Immature natural killer cell (primary cell): Measurements from ENCODE around the gene KIAA1671. TPM values are rescaled to one million over a fixed set of nuclear protein-coding genes. Genes with fewer than 3 reads are reported as not detected.
A peak's percentile ranks its signal among the peaks of the same experiment; 100 is the strongest.

Experiments used
- DNase-seq, 3 donors: peaks; one replicate each; pipeline ENCODE4 v3.0.0; 2022; ENCODE audit warnings: mixed read lengths in 1 of 3
- H3K27ac Mint-ChIP-seq, 6 donors: one replicate each; pipeline ENCODE4 v1.8.0; 2020; ENCODE audit warnings: mixed read lengths in 6 of 6, mild to moderate bottlenecking in 5 of 6, inconsistent platforms in 4 of 6, moderate library complexity in 3 of 6
- H3K27me3 Mint-ChIP-seq, 3 donors: one replicate each; pipeline ENCODE4 v1.8.0; 2020 to 2021; ENCODE audit warnings: low read depth in 3 of 3, mild to moderate bottlenecking in 3 of 3, mixed read lengths in 3 of 3, moderate library complexity in 3 of 3, inconsistent platforms in 1 of 3
- H3K36me3 Mint-ChIP-seq, 3 donors: one replicate each; pipeline ENCODE4 v1.8.0; 2020; ENCODE audit warnings: mixed read lengths in 3 of 3, inconsistent platforms in 2 of 3, mild to moderate bottlenecking in 2 of 3
- H3K4me1 Mint-ChIP-seq, 2 donors: one replicate each; pipeline ENCODE4 v1.8.0; 2020; ENCODE audit warnings: inconsistent platforms in 2 of 2, mild to moderate bottlenecking in 2 of 2, mixed read lengths in 2 of 2, moderate library complexity in 1 of 2
- H3K4me3 Mint-ChIP-seq, 5 donors: one replicate each; pipeline ENCODE4 v1.8.0; 2020; ENCODE audit warnings: mild to moderate bottlenecking in 5 of 5, mixed read lengths in 5 of 5, inconsistent platforms in 3 of 5, moderate library complexity in 3 of 5
- H3K9me3 Mint-ChIP-seq, 6 donors: one replicate each; pipeline ENCODE4 v1.8.0; 2020; ENCODE audit warnings: mild to moderate bottlenecking in 6 of 6, mixed read lengths in 6 of 6, inconsistent platforms in 4 of 6, moderate library complexity in 3 of 6
- polyA plus RNA-seq, 3 donors: library from polyadenylated mRNA; unstranded; fragments of 300-500 nt; fragmentation: Illumina TruSeq; gene quantifications; one replicate each; pipeline ENCODE4 v1.2.3, GENCODE V29; 2021

The KIAA1671 gene
- polyA plus RNA-seq, 3 donors from 2014 or later: 0.43 to 3.0 (median 2.5) TPM

GRCh38 chr22:25066861-25067435 lies 114.4 kb downstream of the KIAA1671 start:
- Mint-ChIP-seq H3K27me3 (peaks cover 10 to 28% (median 16%) of the 10 kb centered on the region in 3 donors), H3K4me1 (peaks cover 85 to 87% of the 10 kb centered on the region in 2 donors), H3K9me3 (no peaks in the 10 kb centered on the region), H3K4me3 (peak overlapping the region; percentile 85 to 91 (median 89)), H3K27ac (peak overlapping the region; percentile 90 to 98 (median 96)), H3K36me3 (no peaks in the 10 kb centered on the region)
- DNase-seq: no peak

GRCh38 chr22:25067851-25068421 lies 115.4 kb downstream of the KIAA1671 start:
- Mint-ChIP-seq H3K36me3 (no peaks in the 10 kb centered on the region), H3K27me3 (peaks cover 10 to 27% (median 16%) of the 10 kb centered on the region in 3 donors), H3K27ac (peak overlapping the region; percentile 90 to 98 (median 96)), H3K4me3 (peak overlapping the region; percentile 85 to 91 (median 89)), H3K4me1 (peaks cover 85 to 87% of the 10 kb centered on the region in 2 donors), H3K9me3 (no peaks in the 10 kb centered on the region)
- peak; percentile 91 to 93 (median 92) for DNase-seq

GRCh38 chr22:25068707-25069106 lies 116.2 kb downstream of the KIAA1671 start:
- Mint-ChIP-seq H3K27me3 (peaks cover 10 to 27% (median 16%) of the 10 kb centered on the region in 3 donors), H3K27ac (peak overlapping the region; percentile 90 to 98 (median 96)), H3K36me3 (no peaks in the 10 kb centered on the region), H3K4me1 (peaks cover 85 to 87% of the 10 kb centered on the region in 2 donors), H3K4me3 (peak overlapping the region; percentile 85 to 91 (median 89)), H3K9me3 (no peaks in the 10 kb centered on the region)
- no peak for DNase-seq

- Mint-ChIP-seq H3K27me3 (peaks cover 10 to 27% (median 16%) of the 10 kb centered on the region in 3 donors), H3K4me1 (peaks cover 91 to 92% of the 10 kb centered on the region in 2 donors), H3K36me3 (no peaks in the 10 kb centered on the region), H3K4me3 (peak overlapping the region; percentile 85 to 91 (median 89)), H3K9me3 (no peaks in the 10 kb centered on the region), H3K27ac (peak overlapping the region; percentile 90 to 98 (median 96))
- no peak for DNase-seq
These were observed 116.9 kb downstream of the KIAA1671 start for GRCh38 chr22:25069426-25069757.

- DNase-seq: peak in 1 of 3 donors; percentile 28
- Mint-ChIP-seq H3K9me3 (no peaks in the 10 kb centered on the region), H3K36me3 (no peaks in the 10 kb centered on the region), H3K27ac (peak overlapping the region; percentile 90 to 98 (median 96)), H3K4me3 (peak overlapping the region; percentile 85 to 91 (median 89)), H3K4me1 (peaks cover 94 to 95% of the 10 kb centered on the region in 2 donors), H3K27me3 (peaks cover 10 to 27% (median 16%) of the 10 kb centered on the region in 3 donors)
These were observed 117.4 kb downstream of the KIAA1671 start for GRCh38 chr22:25069758-25070481.

GRCh38 chr22:25070956-25071355 lies 118.4 kb downstream of the KIAA1671 start:
- peak overlapping the region; percentile 85 to 91 (median 89) for H3K4me3 Mint-ChIP-seq
- H3K27ac Mint-ChIP-seq: peak overlapping the region; percentile 90 to 98 (median 96)
- H3K9me3 Mint-ChIP-seq: no peaks in the 10 kb centered on the region
- no peaks in the 10 kb centered on the region for H3K36me3 Mint-ChIP-seq
- H3K4me1 Mint-ChIP-seq: peaks cover 98 to 99% of the 10 kb centered on the region in 2 donors
- no peak for DNase-seq
- H3K27me3 Mint-ChIP-seq: peaks cover 10 to 27% (median 16%) of the 10 kb centered on the region in 3 donors

GRCh38 chr22:25071720-25072119 lies 119.2 kb downstream of the KIAA1671 start:
- peaks cover 99 to 100% of the 10 kb centered on the region in 2 donors for H3K4me1 Mint-ChIP-seq
- H3K27ac Mint-ChIP-seq: peak overlapping the region; percentile 35 to 98 (median 88)
- no peaks in the 10 kb centered on the region for H3K36me3 Mint-ChIP-seq
- DNase-seq: no peak
- peak overlapping the region; percentile 85 to 91 (median 89) for H3K4me3 Mint-ChIP-seq
- no peaks in the 10 kb centered on the region for H3K9me3 Mint-ChIP-seq
- H3K27me3 Mint-ChIP-seq: peaks cover 10 to 30% (median 12%) of the 10 kb centered on the region in 3 donors

GRCh38 chr22:25072406-25072805 lies 119.9 kb downstream of the KIAA1671 start:
- Mint-ChIP-seq H3K27ac (peak overlapping the region; percentile 35 to 96 (median 82)), H3K27me3 (peaks cover 8 to 29% (median 10%) of the 10 kb centered on the region in 3 donors)

GRCh38 chr22:25076336-25076735 lies 123.8 kb downstream of the KIAA1671 start:
- Mint-ChIP-seq H3K27ac (peak overlapping the region; percentile 86 to 95 (median 92)), H3K9me3 (no peaks in the 10 kb centered on the region), H3K27me3 (peaks cover 0 to 7% (median 1%) of the 10 kb centered on the region in 3 donors), H3K4me1 (peaks cover 86 to 91% of the 10 kb centered on the region in 2 donors), H3K36me3 (no peaks in the 10 kb centered on the region), H3K4me3 (peak overlapping the region; percentile 75 to 92 (median 82))
- DNase-seq: peak; percentile 76 to 82 (median 76)

More at GRCh38 chr22:25072406-25072805, 119.9 kb downstream of the KIAA1671 start:
- Mint-ChIP-seq H3K9me3 (no peaks in the 10 kb centered on the region), H3K4me1 (peaks cover 99 to 100% of the 10 kb centered on the region in 2 donors), H3K36me3 (no peaks in the 10 kb centered on the region), H3K4me3 (peak overlapping the region; percentile 77 to 91 (median 87))
- peak in 1 of 3 donors; percentile 27 for DNase-seq

GRCh38 chr22:25077056-25077455 lies 124.5 kb downstream of the KIAA1671 start:
- Mint-ChIP-seq H3K4me1 (peaks cover 86 to 91% of the 10 kb centered on the region in 2 donors), H3K27ac (peak overlapping the region; percentile 86 to 95 (median 92)), H3K4me3 (peak overlapping the region; percentile 75 to 92 (median 82)), H3K9me3 (no peaks in the 10 kb centered on the region), H3K27me3 (peaks cover 0 to 8% (median 1%) of the 10 kb centered on the region in 3 donors), H3K36me3 (no peaks in the 10 kb centered on the region)
- DNase-seq: no peak

- H3K27ac Mint-ChIP-seq: peak overlapping the region; percentile 86 to 95 (median 92)
- peaks cover 84 to 91% of the 10 kb centered on the region in 2 donors for H3K4me1 Mint-ChIP-seq
- H3K4me3 Mint-ChIP-seq: peak overlapping the region in 2 of 5 donors; percentile 68 to 75
These were observed 125.4 kb downstream of the KIAA1671 start for GRCh38 chr22:25077964-25078363.

GRCh38 chr22:25078591-25078990 lies 126.1 kb downstream of the KIAA1671 start:
- H3K9me3 Mint-ChIP-seq: no peaks in the 10 kb centered on the region

More at GRCh38 chr22:25077964-25078363, 125.4 kb downstream of the KIAA1671 start:
- DNase-seq: no peak
- H3K36me3 Mint-ChIP-seq: no peaks in the 10 kb centered on the region
- H3K27me3 Mint-ChIP-seq: peaks cover 0 to 5% (median 1%) of the 10 kb centered on the region in 3 donors
- no peaks in the 10 kb centered on the region for H3K9me3 Mint-ChIP-seq

GRCh38 chr22:25080855-25081254 lies 128.3 kb downstream of the KIAA1671 start:
- Mint-ChIP-seq H3K27me3 (peaks cover 0 to 7% (median 1%) of the 10 kb centered on the region in 3 donors), H3K27ac (no peak overlapping the region), H3K36me3 (no peaks in the 10 kb centered on the region), H3K9me3 (no peaks in the 10 kb centered on the region), H3K4me1 (peaks cover 74 to 75% of the 10 kb centered on the region in 2 donors), H3K4me3 (no peak overlapping the region)
- DNase-seq: no peak

More at GRCh38 chr22:25078591-25078990, 126.1 kb downstream of the KIAA1671 start:
- peaks cover 84 to 91% of the 10 kb centered on the region in 2 donors for H3K4me1 Mint-ChIP-seq
- DNase-seq: no peak
- no peaks in the 10 kb centered on the region for H3K36me3 Mint-ChIP-seq
- H3K27ac Mint-ChIP-seq: peak overlapping the region in 3 of 6 donors; percentile 7 to 53 (median 28)
- peaks cover 0 to 7% (median 1%) of the 10 kb centered on the region in 3 donors for H3K27me3 Mint-ChIP-seq
- H3K4me3 Mint-ChIP-seq: peak overlapping the region in 1 of 5 donors; percentile 29
